DND-41 (cell line): ENCODE results near the gene CBX5.

Source experiments
- ATAC-seq: fragments of 200-7000 bp; cut with Tn5 transposase; 3 replicates; pipeline ENCODE4 v1.9.1; 2021; ENCODE audit warnings: low read depth; ENCODE audit not compliant: insufficient read depth
- DNase-seq: peaks from one replicate; pipeline ENCODE4 v3.0.0-alpha.2; 2020
- H2AFZ ChIP-seq: 2 replicates; pipeline ENCODE4 v1.6.0; 2012; ENCODE audit warnings: low read depth, low read length
- H3K27ac ChIP-seq: 2 replicates; pipeline ENCODE4 v1.5.1; 2012; ENCODE audit warnings: low read length, inconsistent platforms
- H3K27me3 ChIP-seq: fragments of 200-600 bp; sonication (generic); 2 replicates; pipeline ENCODE4 v1.6.0; 2012; ENCODE audit warnings: low read length, mild to moderate bottlenecking, inconsistent platforms; ENCODE audit not compliant: insufficient read depth, poor library complexity
- H3K36me3 ChIP-seq: 2 replicates; pipeline ENCODE4 v1.5.1; 2012; ENCODE audit warnings: low read length, inconsistent platforms; ENCODE audit not compliant: insufficient read depth
- H3K4me1 ChIP-seq: 2 replicates; pipeline ENCODE4 v1.5.1; 2012; ENCODE audit warnings: mild to moderate bottlenecking, low read length; ENCODE audit not compliant: insufficient read depth
- H3K4me2 ChIP-seq: 2 replicates; pipeline ENCODE4 v1.6.0; 2012; ENCODE audit warnings: mild to moderate bottlenecking, moderate library complexity, low read length, inconsistent platforms; ENCODE audit not compliant: insufficient read depth
- H3K4me3 ChIP-seq, 2 experiments: fragments of 200-600 bp in 1 of 2; shearing (Covaris generic) in 1 of 2; 2 replicates each; pipeline ENCODE4 v1.5.1; 2012 to 2016; ENCODE audit warnings: inconsistent platforms in 2 of 2, low read length in 2 of 2, mild to moderate bottlenecking in 2 of 2, low read depth in 1 of 2, moderate library complexity in 1 of 2
- H3K79me2 ChIP-seq: 2 replicates; pipeline ENCODE4 v1.6.0; 2012; ENCODE audit warnings: low read length, inconsistent platforms; ENCODE audit not compliant: insufficient read depth
- H3K9ac ChIP-seq: 2 replicates; pipeline ENCODE4 v1.6.0; 2012; ENCODE audit warnings: low read depth, mild to moderate bottlenecking, inconsistent platforms, low read length, moderate library complexity
- H3K9me3 ChIP-seq: 2 replicates; pipeline ENCODE4 v1.5.1; 2012; ENCODE audit warnings: low read length, moderate library complexity, mild to moderate bottlenecking, inconsistent platforms; ENCODE audit not compliant: insufficient read depth, severe bottlenecking
- H4K20me1 ChIP-seq: 2 replicates; pipeline ENCODE4 v1.6.0; 2012; ENCODE audit warnings: low read length; ENCODE audit not compliant: insufficient read depth
- EZH2 ChIP-seq: IDR thresholded peaks from 3 replicates; pipeline ENCODE4 v1.6.1; 2012; ENCODE audit warnings: borderline replicate concordance, low read depth, mild to moderate bottlenecking, moderate library complexity, low read length, inconsistent platforms; ENCODE audit not compliant: severe bottlenecking
- TF ChIP-seq, protein P1 (sequence below): IDR thresholded peaks from 2 replicates; pipeline ENCODE4 v1.5.1; 2012; ENCODE audit warnings: borderline replicate concordance, low read length, moderate library complexity, mild to moderate bottlenecking; ENCODE audit not compliant: poor library complexity, severe bottlenecking; ENCODE audit errors: extremely low read depth

CBX5 gene

DNA sequence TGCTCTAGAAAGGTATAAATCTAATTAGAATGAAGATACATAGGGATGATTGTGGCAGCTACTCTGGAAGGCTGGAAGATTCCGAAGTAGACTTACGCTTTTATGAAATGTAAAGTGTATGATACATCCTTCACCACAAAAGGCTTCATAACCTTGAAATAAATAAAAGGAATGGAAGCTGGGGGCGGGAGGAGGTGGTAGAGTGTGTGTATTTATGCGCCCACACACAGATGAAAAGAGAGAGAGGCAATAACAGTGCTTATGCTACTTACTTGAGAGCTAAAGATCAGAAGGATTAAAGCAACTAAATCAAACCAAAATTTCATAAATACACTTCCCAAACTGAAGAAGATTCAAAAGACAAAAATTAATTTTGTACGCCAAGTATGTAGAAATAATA, 30.4 kb downstream of the CBX5 start:
- Histone ChIP-seq H3K9me3 (no peaks in the 10 kb centered on the region), H2AFZ (no peak overlapping the region), H4K20me1 (peaks cover 3% of the 10 kb centered on the region; the same call in 1 of the 2 replicates), H3K4me2 (no peak overlapping the region), H3K4me1 (no peaks in the 10 kb centered on the region), H3K27me3 (no peaks in the 10 kb centered on the region), H3K9ac (no peak overlapping the region), H3K36me3 (peaks cover 86% of the 10 kb centered on the region), H3K79me2 (peaks cover 42% of the 10 kb centered on the region), H3K4me3 (no peak overlapping the region), H3K27ac (no peak overlapping the region)
- no peak for TF ChIP-seq EZH2
- TF ChIP-seq, protein P1, sequence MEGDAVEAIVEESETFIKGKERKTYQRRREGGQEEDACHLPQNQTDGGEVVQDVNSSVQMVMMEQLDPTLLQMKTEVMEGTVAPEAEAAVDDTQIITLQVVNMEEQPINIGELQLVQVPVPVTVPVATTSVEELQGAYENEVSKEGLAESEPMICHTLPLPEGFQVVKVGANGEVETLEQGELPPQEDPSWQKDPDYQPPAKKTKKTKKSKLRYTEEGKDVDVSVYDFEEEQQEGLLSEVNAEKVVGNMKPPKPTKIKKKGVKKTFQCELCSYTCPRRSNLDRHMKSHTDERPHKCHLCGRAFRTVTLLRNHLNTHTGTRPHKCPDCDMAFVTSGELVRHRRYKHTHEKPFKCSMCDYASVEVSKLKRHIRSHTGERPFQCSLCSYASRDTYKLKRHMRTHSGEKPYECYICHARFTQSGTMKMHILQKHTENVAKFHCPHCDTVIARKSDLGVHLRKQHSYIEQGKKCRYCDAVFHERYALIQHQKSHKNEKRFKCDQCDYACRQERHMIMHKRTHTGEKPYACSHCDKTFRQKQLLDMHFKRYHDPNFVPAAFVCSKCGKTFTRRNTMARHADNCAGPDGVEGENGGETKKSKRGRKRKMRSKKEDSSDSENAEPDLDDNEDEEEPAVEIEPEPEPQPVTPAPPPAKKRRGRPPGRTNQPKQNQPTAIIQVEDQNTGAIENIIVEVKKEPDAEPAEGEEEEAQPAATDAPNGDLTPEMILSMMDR, result no peak
- ATAC-seq, result no peak
- DNase-seq, result no peak

DNA sequence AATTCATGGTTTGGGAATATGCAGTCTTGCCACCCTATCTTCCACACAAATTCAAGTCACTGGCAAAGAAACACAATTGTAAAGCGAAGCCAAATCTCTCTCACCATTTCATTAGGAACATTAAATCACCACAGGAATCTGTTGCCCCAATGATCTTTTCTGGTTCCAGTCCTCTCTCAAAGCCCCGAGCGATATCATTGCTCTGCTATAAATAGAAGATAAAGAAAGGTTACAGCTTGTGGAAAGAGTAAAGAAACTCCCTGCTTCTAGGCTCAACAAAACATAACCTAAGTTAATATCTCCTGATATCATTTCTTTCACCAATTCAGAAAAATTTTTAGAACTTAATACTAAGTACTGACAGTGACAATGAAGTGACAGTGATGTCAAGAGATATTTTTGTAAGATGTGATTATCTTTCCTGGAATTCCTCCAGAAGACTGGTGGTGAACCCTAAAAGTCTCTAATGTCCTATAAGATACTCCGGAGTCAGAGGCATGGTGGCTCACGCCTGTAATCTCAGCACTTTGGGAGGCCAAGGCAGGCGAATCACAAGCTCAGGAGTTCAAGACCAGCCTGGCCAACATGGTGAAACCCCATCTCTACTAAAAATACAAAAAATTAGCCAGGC, 33.8 kb downstream of the CBX5 start:
- Histone ChIP-seq H3K4me1 (no peaks in the 10 kb centered on the region), H3K4me3 (no peak overlapping the region), H2AFZ (no peak overlapping the region), H3K4me2 (no peak overlapping the region), H3K27ac (no peak overlapping the region), H3K79me2 (peaks cover 13% of the 10 kb centered on the region), H3K27me3 (no peaks in the 10 kb centered on the region), H4K20me1 (no peaks in the 10 kb centered on the region), H3K9me3 (no peaks in the 10 kb centered on the region), H3K36me3 (peaks cover 87% of the 10 kb centered on the region), H3K9ac (no peak overlapping the region)
- TF ChIP-seq, protein P1, result no peak
- no peak for TF ChIP-seq EZH2
- DNase-seq (no peak), ATAC-seq (no peak)

DNA sequence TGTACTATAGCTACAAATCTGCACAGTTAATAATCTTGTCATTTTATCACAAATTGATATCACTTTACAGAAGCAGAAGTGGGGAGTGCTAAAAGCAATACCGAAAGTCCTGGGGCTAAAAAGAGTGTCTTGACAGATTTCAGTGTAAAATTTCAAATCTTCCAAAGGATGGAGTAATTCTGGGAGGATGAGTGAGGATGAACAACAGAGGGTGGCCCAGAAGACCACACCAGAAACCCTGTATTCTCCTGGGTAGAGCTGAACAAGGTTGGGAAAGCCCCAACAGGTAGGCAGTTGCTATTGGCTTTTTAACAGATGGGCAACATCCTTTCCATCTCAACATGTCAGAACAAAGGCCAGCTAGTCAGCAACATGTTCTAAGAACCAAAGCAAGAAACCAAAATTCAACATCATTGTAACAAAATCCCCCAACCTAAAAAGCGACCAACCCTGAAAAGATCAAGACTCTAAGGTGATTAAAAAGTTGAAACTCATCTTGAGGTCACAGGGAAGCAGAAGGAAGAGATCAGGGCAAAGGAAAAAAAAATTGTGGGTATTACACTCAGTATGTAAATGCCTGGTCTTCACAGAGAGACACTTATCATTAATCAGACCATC, 38.8 kb downstream of the CBX5 start:
- Histone ChIP-seq H3K27ac (no peak overlapping the region), H3K9me3 (no peaks in the 10 kb centered on the region), H2AFZ (no peak overlapping the region), H3K79me2 (0 out of 2 replicates have a peak, but pooled peaks cover 2% of the 10 kb centered on the region), H3K4me2 (no peak overlapping the region), H3K36me3 (peaks cover 89% of the 10 kb centered on the region), H3K27me3 (no peaks in the 10 kb centered on the region), H4K20me1 (0 out of 2 replicates have a peak, but pooled peaks cover 5% of the 10 kb centered on the region), H3K4me1 (no peaks in the 10 kb centered on the region), H3K9ac (no peak overlapping the region), H3K4me3 (no peak overlapping the region)
- DNase-seq, result no peak
- ATAC-seq, result no peak
- no peak for TF ChIP-seq EZH2
- TF ChIP-seq, protein P1, result no peak
